ENCODE measurements around the gene ZNF697. TPM values are rescaled to one million over a fixed set of nuclear protein-coding genes. Genes with fewer than 3 reads are reported as not detected.

ZNF697 gene
- total and polyA plus RNA-seq, 10 of the 15 experiments (the other 5 are each of a cell fraction or from before 2014, with no cell fraction given): 0.48 to 5.9 (median 3.0) TPM

GRCh38 chr1:119648620-119649004, 546 bp upstream of the ZNF697 start (continued):
- TF ChIP-seq PRDM15 (CRISPR knock-in tag; IDR thresholded peaks at IDR 0.05) (no peak), ELK1 (IDR thresholded peaks at IDR 0.05; ENCODE audit: low read depth, low read length) (no peak)

- H4K20me1 ChIP-seq (ENCODE audit: control insufficient read depth, insufficient read depth): no peaks in the 10 kb centered on the region
- WGBS (ENCODE audit: insufficient coverage, insufficient replicate concordance, low lambda C conversion rate, missing lambda C conversion rate): 18% methylated on average over 18 of the region's 18 CpGs
- ChIA-PET POLR2A (interaction anchor here (1.1 to 1.9 kb wide), 4 partner anchors 13 to 20 kb away, joined by 3 to 11 read pairs (median 6); no protein-coding TSS in a partner anchor), SMC1A (ENCODE audit: uncharacterized antibody, unreplicated experiment) (interaction anchor here (0.6 to 14.4 kb wide), 3 partner anchors 14 to 27 kb away, joined by 3 to 163 read pairs (median 11); no protein-coding TSS in a partner anchor), RAD21 (ENCODE audit: unreplicated experiment) (interaction anchor here (0.7 to 6.1 kb wide), 4 partner anchors 13 to 33 kb away, joined by 3 to 74 read pairs (median 4); no protein-coding TSS in a partner anchor), CTCF (interaction anchor here (0.8 to 10.7 kb wide), 4 partner anchors 15 to 32 kb away, joined by 3 to 87 read pairs (median 11); no protein-coding TSS in a partner anchor)
- ATAC-seq (peak; percentile 21), DNase-seq (ENCODE audit: low read depth, low spot score) (no peak), FAIRE-seq (no peak)
- in situ Hi-C loops (cut with MboI) (no loop called here), intact Hi-C loops (cut with micrococcal nuclease; ENCODE audit: unreplicated experiment) (loop anchor here (5.0 kb wide), 1 partner anchor 35 kb away; no protein-coding TSS in a partner anchor)
- H2AFZ ChIP-seq (ENCODE audit: control insufficient read depth, low read depth, low read length): peak overlapping the region; percentile 86
- H3K36me3 ChIP-seq (ENCODE audit: control insufficient read depth in 2 of 2, insufficient read depth in 2 of 2, low read length in 1 of 2): no peaks in the 10 kb centered on the region
- no peaks in the 10 kb centered on the region for H3K27me3 ChIP-seq (replicated peaks in 1 of 2; ENCODE audit: control insufficient read depth in 2 of 2, insufficient read depth in 2 of 2, low read length in 1 of 2)
- H3K4me1 ChIP-seq (ENCODE audit: control insufficient read depth, insufficient read depth, low read length): no peaks in the 10 kb centered on the region; the same call in 1 of the 2 replicates
- H3K4me3 ChIP-seq: peak overlapping the region; percentile 90
- TF ChIP-seq ZNF24 (IDR thresholded peaks at IDR 0.05) (no peak), SPI1 (IDR thresholded peaks at IDR 0.05; ENCODE audit: borderline replicate concordance, insufficient read depth, low read depth, low read length) (no peak)
- no peaks in the 10 kb centered on the region; the same call in 2 of the 3 replicates for H3K9me3 ChIP-seq (replicated peaks; ENCODE audit: control insufficient read depth, insufficient read depth, low read length)
- peak overlapping the region; percentile 31 for H3K9ac ChIP-seq (ENCODE audit: control insufficient read depth, insufficient read depth, low read length)
- no peaks in the 10 kb centered on the region; the same call in 1 of the 2 replicates for H3K79me2 ChIP-seq (ENCODE audit: control insufficient read depth, insufficient read depth, low read length)
- H3K27ac ChIP-seq (ENCODE audit: control insufficient read depth, insufficient read depth): no peak overlapping the region
- BruUV-seq (replicated peaks): no TSS peak
- peak overlapping the region; percentile 96 for H3K4me2 ChIP-seq (ENCODE audit: control insufficient read depth, insufficient read depth)
These were observed 785 bp downstream of the ZNF697 start for GRCh38 chr1:119647228-119647733.

All from GM12878 (cell line).